ENCODE data around the gene ZC3H12D. TPM values are rescaled to one million over a fixed set of nuclear protein-coding genes. Genes with fewer than 3 reads are reported as not detected.
A peak's percentile ranks its signal among the peaks of the same experiment; 100 is the strongest.

ZC3H12D gene
- total and polyA plus RNA-seq, 4 experiments from 2014 or later = 3.1 to 106 (median 50.6) TPM

GRCh38 chr6:149478631-149479314 is 6.0 kb downstream of the ZC3H12D start:
- peak overlapping the region; percentile 80 to 100 (median 98) for H3K27ac Mint-ChIP-seq
- peak overlapping the region; percentile 99 for H3K27ac ChIP-seq (ENCODE audit: low read depth, low read length)
- peaks cover 12 to 60% of the 10 kb centered on the region in 2 donors for H3K36me3 Mint-ChIP-seq

GRCh38 chr6:149477544-149477943 is 7.3 kb downstream of the ZC3H12D start:
- Mint-ChIP-seq H3K9me3 (peaks cover 0 to 2% (median 0%) of the 10 kb centered on the region in 8 donors), H3K4me3 (peak overlapping the region in 7 of 8 donors; percentile 13 to 68 (median 26)), H3K4me1 (peaks cover 49 to 90% (median 73%) of the 10 kb centered on the region in 4 donors), H3K27ac (peak overlapping the region; percentile 68 to 94 (median 77)), H3K27me3 (no peaks in the 10 kb centered on the region), H3K36me3 (peaks cover 23 to 65% of the 10 kb centered on the region in 2 donors)
- H3K9me3 ChIP-seq (ENCODE audit: control insufficient read depth in 1 of 2, low read length in 2 of 2) = no peaks in the 10 kb centered on the region
- peaks cover 6% of the 10 kb centered on the region for H3K36me3 ChIP-seq (ENCODE audit: insufficient read depth, low read length)
- intact Hi-C loops (cut with micrococcal nuclease) = no loop called here
- CTCF ChIA-PET (ENCODE audit: partially characterized antibody) = no interaction called here
- DNase-seq = no peak
- peaks cover 88% of the 10 kb centered on the region for H3K4me1 ChIP-seq (ENCODE audit: insufficient read depth, low read length)
- no peak overlapping the region for H3K4me3 ChIP-seq (ENCODE audit: low read length in 2 of 2)
- POLR2A ChIA-PET (ENCODE audit: partially characterized antibody) = no interaction called here
- no peaks in the 10 kb centered on the region for H3K27me3 ChIP-seq (ENCODE audit: insufficient read depth, low read length)
- peak overlapping the region; percentile 19 for H3K27ac ChIP-seq (ENCODE audit: low read depth, low read length)

More at GRCh38 chr6:149478631-149479314, 6.0 kb downstream of the ZC3H12D start:
- H3K9me3 ChIP-seq (ENCODE audit: control insufficient read depth in 1 of 2, low read length in 2 of 2) = no peaks in the 10 kb centered on the region
- Mint-ChIP-seq H3K27me3 (no peaks in the 10 kb centered on the region), H3K4me1 (peaks cover 40 to 87% (median 63%) of the 10 kb centered on the region in 4 donors), H3K9me3 (peaks cover 0 to 2% (median 0%) of the 10 kb centered on the region in 8 donors), H3K4me3 (peak overlapping the region; percentile 51 to 98 (median 94))
- ChIA-PET CTCF (ENCODE audit: partially characterized antibody) (interaction anchor here (0.7 to 1.9 kb wide), 3 partner anchors 31 to 450 kb away, joined by 3 to 5 read pairs (median 5); no protein-coding TSS in a partner anchor), POLR2A (ENCODE audit: partially characterized antibody) (interaction anchor here (1.5 to 1.7 kb wide), 2 partner anchors 11 to 67 kb away, joined by 4 to 5 read pairs; partner anchors contain the start of gene PPIL4)
- H3K4me1 ChIP-seq (ENCODE audit: insufficient read depth, low read length) = peaks cover 76% of the 10 kb centered on the region
- H3K27me3 ChIP-seq (ENCODE audit: insufficient read depth, low read length) = no peaks in the 10 kb centered on the region
- no peak for DNase-seq
- H3K36me3 ChIP-seq (ENCODE audit: insufficient read depth, low read length) = peaks cover 3% of the 10 kb centered on the region
- intact Hi-C loops (cut with micrococcal nuclease) = no loop called here
- H3K4me3 ChIP-seq (ENCODE audit: low read length in 2 of 2) = no peak overlapping the region

GRCh38 chr6:149476789-149477455 is 7.9 kb downstream of the ZC3H12D start:
- ChIA-PET CTCF (ENCODE audit: partially characterized antibody) (no interaction called here), POLR2A (ENCODE audit: partially characterized antibody) (interaction anchor here (0.6 kb wide), 1 partner anchor 40 kb away, joined by 3 read pairs; no protein-coding TSS in a partner anchor)
- peaks cover 26 to 65% of the 10 kb centered on the region in 2 donors for H3K36me3 Mint-ChIP-seq
- H3K27ac Mint-ChIP-seq = peak overlapping the region; percentile 35 to 94 (median 77)
- Histone ChIP-seq H3K4me3 (ENCODE audit: low read length in 2 of 2) (no peak overlapping the region), H3K4me1 (ENCODE audit: insufficient read depth, low read length) (peaks cover 94% of the 10 kb centered on the region), H3K9me3 (ENCODE audit: control insufficient read depth in 1 of 2, low read length in 2 of 2) (no peaks in the 10 kb centered on the region), H3K27ac (ENCODE audit: low read depth, low read length) (peak overlapping the region; percentile 19), H3K36me3 (ENCODE audit: insufficient read depth, low read length) (peaks cover 6% of the 10 kb centered on the region), H3K27me3 (ENCODE audit: insufficient read depth, low read length) (no peaks in the 10 kb centered on the region)
- peaks cover 55 to 93% (median 76%) of the 10 kb centered on the region in 4 donors for H3K4me1 Mint-ChIP-seq
- no peaks in the 10 kb centered on the region for H3K27me3 Mint-ChIP-seq
- peaks cover 0 to 2% (median 0%) of the 10 kb centered on the region in 8 donors for H3K9me3 Mint-ChIP-seq
- intact Hi-C loops (cut with micrococcal nuclease) = no loop called here
- peak overlapping the region in 6 of 8 donors; percentile 9 to 68 (median 56) for H3K4me3 Mint-ChIP-seq
- no peak for DNase-seq

- H3K36me3 ChIP-seq (ENCODE audit: insufficient read depth, low read length) = peaks cover 22% of the 10 kb centered on the region
- H3K27me3 ChIP-seq (ENCODE audit: insufficient read depth, low read length) = no peaks in the 10 kb centered on the region
- Mint-ChIP-seq H3K27ac (peak overlapping the region; percentile 65 to 92 (median 88)), H3K36me3 (peaks cover 34 to 66% of the 10 kb centered on the region in 2 donors), H3K27me3 (no peaks in the 10 kb centered on the region), H3K9me3 (peaks cover 0 to 2% (median 0%) of the 10 kb centered on the region in 8 donors), H3K4me1 (peaks cover 53 to 86% (median 73%) of the 10 kb centered on the region in 4 donors), H3K4me3 (peak overlapping the region; percentile 2 to 83 (median 67))
- intact Hi-C loops (cut with micrococcal nuclease) = no loop called here
- POLR2A ChIA-PET (ENCODE audit: partially characterized antibody) = interaction anchor here (1.1 to 3.1 kb wide), 10 partner anchors 9 to 71 kb away, joined by 3 to 14 read pairs (median 6); partner anchors contain the start of gene PPIL4
- peak overlapping the region; percentile 40 for H3K27ac ChIP-seq (ENCODE audit: low read depth, low read length)
- H3K4me1 ChIP-seq (ENCODE audit: insufficient read depth, low read length) = peaks cover 93% of the 10 kb centered on the region
- no peak for DNase-seq
- H3K4me3 ChIP-seq (ENCODE audit: low read length in 2 of 2) = no peak overlapping the region
- CTCF ChIA-PET (ENCODE audit: partially characterized antibody) = interaction anchor here (0.6 to 4.3 kb wide), 15 partner anchors 11 to 446 kb away, joined by 3 to 45 read pairs (median 5); no protein-coding TSS in a partner anchor
- no peaks in the 10 kb centered on the region for H3K9me3 ChIP-seq (ENCODE audit: control insufficient read depth in 1 of 2, low read length in 2 of 2)
Observed at GRCh38 chr6:149474108-149474935, 10.5 kb downstream of the ZC3H12D start.

- H3K36me3 ChIP-seq (ENCODE audit: insufficient read depth, low read length) = peaks cover 29% of the 10 kb centered on the region
- H3K9me3 Mint-ChIP-seq = peaks cover 0 to 2% (median 0%) of the 10 kb centered on the region in 8 donors
- H3K27me3 ChIP-seq (ENCODE audit: insufficient read depth, low read length) = no peaks in the 10 kb centered on the region
- H3K4me3 ChIP-seq (ENCODE audit: low read length in 2 of 2) = no peak overlapping the region
- DNase-seq = peak in 4 of 5 donors; percentile 38 to 58 (median 48)
- ChIA-PET POLR2A (ENCODE audit: partially characterized antibody) (interaction anchor here (0.8 to 3.1 kb wide), 11 partner anchors 8 to 72 kb away, joined by 3 to 14 read pairs (median 6); partner anchors contain the start of gene PPIL4), CTCF (ENCODE audit: partially characterized antibody) (interaction anchor here (0.6 to 4.3 kb wide), 14 partner anchors 10 to 445 kb away, joined by 3 to 45 read pairs (median 4); no protein-coding TSS in a partner anchor)
- intact Hi-C loops (cut with micrococcal nuclease) = no loop called here
- no peaks in the 10 kb centered on the region for H3K27me3 Mint-ChIP-seq
- H3K4me1 Mint-ChIP-seq = peaks cover 49 to 85% (median 71%) of the 10 kb centered on the region in 4 donors
- peaks cover 39 to 66% of the 10 kb centered on the region in 2 donors for H3K36me3 Mint-ChIP-seq
- H3K27ac Mint-ChIP-seq = peak overlapping the region; percentile 84 to 92 (median 88)
- H3K4me1 ChIP-seq (ENCODE audit: insufficient read depth, low read length) = peaks cover 93% of the 10 kb centered on the region
- no peaks in the 10 kb centered on the region for H3K9me3 ChIP-seq (ENCODE audit: control insufficient read depth in 1 of 2, low read length in 2 of 2)
- peak overlapping the region; percentile 40 for H3K27ac ChIP-seq (ENCODE audit: low read depth, low read length)
- peak overlapping the region; percentile 59 to 83 (median 68) for H3K4me3 Mint-ChIP-seq
Observed at GRCh38 chr6:149473080-149474052, 11.4 kb downstream of the ZC3H12D start.

GRCh38 chr6:149472241-149472640 is 12.6 kb downstream of the ZC3H12D start:
- CTCF ChIA-PET (ENCODE audit: partially characterized antibody) = interaction anchor here (0.6 to 4.3 kb wide), 4 partner anchors 15 to 44 kb away, joined by 3 to 45 read pairs (median 10); no protein-coding TSS in a partner anchor
- Histone ChIP-seq H3K4me3 (ENCODE audit: low read length in 2 of 2) (no peak overlapping the region), H3K9me3 (ENCODE audit: control insufficient read depth in 1 of 2, low read length in 2 of 2) (no peaks in the 10 kb centered on the region), H3K27ac (ENCODE audit: low read depth, low read length) (peak overlapping the region; percentile 40), H3K4me1 (ENCODE audit: insufficient read depth, low read length) (peaks cover 94% of the 10 kb centered on the region), H3K36me3 (ENCODE audit: insufficient read depth, low read length) (peaks cover 31% of the 10 kb centered on the region), H3K27me3 (ENCODE audit: insufficient read depth, low read length) (no peaks in the 10 kb centered on the region)
- H3K36me3 Mint-ChIP-seq = peaks cover 41 to 70% of the 10 kb centered on the region in 2 donors
- peaks cover 48 to 87% (median 74%) of the 10 kb centered on the region in 4 donors for H3K4me1 Mint-ChIP-seq
- H3K27me3 Mint-ChIP-seq = no peaks in the 10 kb centered on the region
- POLR2A ChIA-PET (ENCODE audit: partially characterized antibody) = interaction anchor here (2.9 to 3.1 kb wide), 2 partner anchors 36 to 45 kb away, joined by 12 to 14 read pairs; no protein-coding TSS in a partner anchor
- intact Hi-C loops (cut with micrococcal nuclease) = no loop called here
- H3K9me3 Mint-ChIP-seq = no peaks in the 10 kb centered on the region
- DNase-seq = no peak
- H3K4me3 Mint-ChIP-seq = peak overlapping the region; percentile 8 to 83 (median 64)
- H3K27ac Mint-ChIP-seq = peak overlapping the region; percentile 84 to 92 (median 88)

Data from CD4-positive, alpha-beta memory T cell (primary cell).